ENCODE data around the gene OAF.
"Not testable (repeated sequence)": the region's sequence is repeated elsewhere in the genome, so short reads cannot be mapped to it uniquely, and the experiment has no call there.

Gene OAF

GRCh38 chr11:120273956-120274355, 63.1 kb downstream of the OAF start:
- DNase-seq: not testable (repeated sequence)

GRCh38 chr11:120279502-120279901, 68.7 kb downstream of the OAF start:
- DNase-seq: no peak

All from activated CD4-positive, alpha-beta T cell treated with anti-CD3 and anti-CD28 coated beads for 1 hour (primary cell).